OCI-LY3 (cell line): ENCODE measurements around the gene M1AP.

Experiments
- H2AFZ ChIP-seq: fragments of 200-600, 300-600 bp; shearing (Covaris generic); 2 replicates; pipeline ENCODE4 v1.6.0; 2014; ENCODE audit warnings: antibody characterized with exemption, low read depth, low read length
- H3K27ac ChIP-seq: fragments of 200-600, 300-600 bp; sonication (generic); 2 replicates; pipeline ENCODE4 v1.5.1; 2014; ENCODE audit warnings: mild to moderate bottlenecking, low read length, moderate library complexity, mixed read lengths
- H3K27me3 ChIP-seq: fragments of 200-600, 300-600 bp; sonication (generic); 2 replicates; pipeline ENCODE4 v1.6.1; 2014; ENCODE audit warnings: low read depth, low read length, mixed read lengths
- H3K36me3 ChIP-seq: fragments of 200-600, 300-600 bp; sonication (generic); replicated peaks from 2 replicates; pipeline ENCODE3; 2014; ENCODE audit warnings: low read depth, low read length, mixed read lengths
- H3K4me1 ChIP-seq: fragments of 300-600, 200-600 bp; sonication (generic); 2 replicates; pipeline ENCODE4 v1.6.1; 2014; ENCODE audit warnings: low read length, mixed read lengths
- H3K4me2 ChIP-seq: fragments of 200-600, 300-600 bp; sonication (generic); 2 replicates; pipeline ENCODE4 v1.6.1; 2014; ENCODE audit warnings: low read length, mixed read lengths
- H3K4me3 ChIP-seq: fragments of 300-600, 200-600 bp; sonication (generic); 2 replicates; pipeline ENCODE4 v1.5.1; 2014; ENCODE audit warnings: antibody characterized with exemption, mild to moderate bottlenecking, low read length, moderate library complexity
- H3K79me2 ChIP-seq: fragments of 300-600, 200-600 bp; shearing (Covaris generic); 2 replicates; pipeline ENCODE4 v1.6.1; 2014; ENCODE audit warnings: mild to moderate bottlenecking, low read length, mixed read lengths
- H3K9ac ChIP-seq: fragments of 300-600, 200-600 bp; shearing (Covaris generic); 2 replicates; pipeline ENCODE4 v1.6.0; 2014; ENCODE audit warnings: mild to moderate bottlenecking, low read length, moderate library complexity
- H3K9me3 ChIP-seq: fragments of 200-600, 300-600 bp; shearing (Covaris generic); 2 replicates; pipeline ENCODE4 v1.6.1; 2014; ENCODE audit warnings: low read length, mixed read lengths; ENCODE audit not compliant: insufficient read depth
- H4K20me1 ChIP-seq: fragments of 200-600, 300-600 bp; sonication (generic); 2 replicates; pipeline ENCODE4 v1.6.1; 2016; ENCODE audit warnings: low read length, mixed read lengths; ENCODE audit not compliant: insufficient read depth
- CTCF ChIP-seq: fragments of 200-600, 300-600 bp; sonication (generic); IDR thresholded peaks from 2 replicates; pipeline ENCODE4 v1.5.1; 2014; ENCODE audit warnings: antibody characterized with exemption, low read length, low read depth
- EZH2phosphoT487 ChIP-seq: fragments of 200-600 bp; shearing (Covaris generic); IDR thresholded peaks from 2 replicates; pipeline ENCODE4 v1.6.1; 2018; ENCODE audit warnings: antibody characterized with exemption, mixed run types, low read depth

The M1AP gene

GRCh38 chr2:74515981-74516633 is 132.0 kb downstream of the M1AP start:
- Histone ChIP-seq H3K27me3 (no peaks in the 10 kb centered on the region), H3K36me3 (peaks cover 5% of the 10 kb centered on the region), H2AFZ (no peak overlapping the region), H3K4me2 (no peak overlapping the region), H3K9ac (no peak overlapping the region), H3K9me3 (no peaks in the 10 kb centered on the region), H3K4me1 (peaks cover 16% of the 10 kb centered on the region), H4K20me1 (no peaks in the 10 kb centered on the region), H3K4me3 (no peak overlapping the region), H3K27ac (no peak overlapping the region), H3K79me2 (no peaks in the 10 kb centered on the region)
- TF ChIP-seq EZH2phosphoT487 (no peak), CTCF (no peak)

DNA sequence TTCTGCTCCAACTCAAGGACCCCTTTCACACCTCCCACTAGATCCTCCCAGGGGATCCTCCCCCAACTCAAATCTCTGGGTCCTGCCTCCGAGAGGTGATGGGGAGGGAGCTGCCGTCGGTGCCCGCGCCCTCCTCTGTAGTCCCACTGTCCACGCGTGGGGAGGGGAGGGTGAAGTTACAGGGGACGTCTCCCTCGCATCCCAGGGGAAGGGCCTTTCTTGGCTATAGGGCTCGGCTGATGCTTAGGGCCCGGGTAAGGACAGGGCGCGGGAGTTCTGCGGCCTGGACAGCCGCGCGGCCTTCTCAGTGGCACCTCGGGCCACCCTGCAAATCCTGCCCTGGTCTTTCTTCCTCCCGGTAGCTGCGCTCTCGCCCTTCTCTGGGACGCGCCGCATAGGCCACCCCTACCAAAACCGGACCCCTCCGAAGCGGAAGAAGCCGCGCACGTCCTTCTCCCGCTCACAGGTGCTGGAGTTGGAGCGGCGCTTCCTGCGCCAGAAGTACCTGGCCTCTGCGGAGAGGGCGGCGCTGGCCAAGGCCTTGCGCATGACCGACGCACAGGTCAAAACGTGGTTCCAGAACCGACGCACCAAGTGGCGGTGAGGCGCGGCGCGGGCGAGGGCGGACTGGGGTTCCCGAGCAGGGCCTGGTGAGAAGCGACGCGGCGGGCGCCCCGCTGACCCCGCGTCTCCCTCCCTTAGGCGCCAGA is 132.7 kb downstream of the M1AP start:
- Histone ChIP-seq H2AFZ (no peak overlapping the region), H3K27ac (no peak overlapping the region), H3K27me3 (no peaks in the 10 kb centered on the region), H4K20me1 (no peaks in the 10 kb centered on the region), H3K4me3 (peak overlapping the region; percentile 84; the same call in 1 of the 2 replicates), H3K79me2 (no peaks in the 10 kb centered on the region), H3K9me3 (no peaks in the 10 kb centered on the region), H3K4me2 (peak overlapping the region; percentile 81), H3K36me3 (peaks cover 5% of the 10 kb centered on the region), H3K4me1 (peaks cover 11% of the 10 kb centered on the region), H3K9ac (no peak overlapping the region)
- TF ChIP-seq CTCF (no peak), EZH2phosphoT487 (no peak)

DNA sequence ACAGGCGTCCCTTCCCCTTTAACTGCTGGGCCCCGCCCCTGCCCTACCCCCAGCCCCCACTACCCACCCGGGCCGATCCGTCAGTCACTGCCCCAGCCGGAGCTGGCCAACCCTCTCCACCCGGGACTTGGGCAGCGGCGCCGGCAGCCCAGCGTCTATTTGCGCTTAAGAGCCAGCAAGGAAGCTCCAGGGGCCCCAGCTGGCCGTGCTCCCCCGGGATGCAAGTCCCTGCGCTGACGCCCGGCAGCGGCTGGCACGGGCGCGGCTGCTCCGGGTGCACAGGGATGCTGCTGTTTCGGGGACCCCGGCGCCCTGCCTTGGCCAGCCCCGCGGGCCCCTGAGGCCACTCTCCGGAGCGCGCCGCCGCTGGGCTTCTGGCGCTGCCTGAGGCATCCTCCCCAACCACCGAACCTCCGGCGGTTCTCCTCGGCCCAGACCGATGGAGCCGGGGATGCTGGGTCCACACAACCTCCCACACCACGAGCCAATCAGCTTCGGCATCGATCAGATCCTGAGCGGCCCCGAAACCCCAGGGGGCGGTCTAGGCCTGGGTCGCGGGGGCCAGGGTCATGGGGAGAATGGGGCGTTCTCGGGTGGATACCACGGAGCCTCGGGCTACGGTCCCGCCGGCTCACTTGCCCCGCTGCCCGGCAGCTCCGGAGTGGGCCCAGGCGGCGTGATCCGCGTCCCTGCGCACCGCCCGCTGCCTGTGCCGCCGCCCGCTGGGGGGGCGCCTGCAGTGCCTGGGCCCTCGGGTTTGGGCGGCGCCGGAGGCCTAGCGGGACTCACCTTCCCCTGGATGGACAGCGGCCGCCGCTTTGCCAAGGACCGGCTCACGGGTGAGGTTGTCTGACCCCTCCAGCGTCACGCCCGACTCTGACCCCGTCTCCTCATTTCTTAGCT is 133.5 kb downstream of the M1AP start, which contains the start of gene TLX2:
Gene TLX2, plus strand, starts transcription at position 83 of the 903 bp plus-strand sequence. Its CDS starts 357 bp downstream, at position 440.
- H3K36me3 ChIP-seq: peaks cover 4% of the 10 kb centered on the region
- peak within 1 kb of the TSS; percentile 61 for H3K9ac ChIP-seq
- H3K9me3 ChIP-seq: no peaks in the 10 kb centered on the region
- peak within 1 kb of the TSS; percentile 68; the same call in 1 of the 2 replicates for H2AFZ ChIP-seq
- peak within 1 kb of the TSS; percentile 81 for H3K4me2 ChIP-seq
- H3K27ac ChIP-seq: peak within 1 kb of the TSS; percentile 14; the same call in 1 of the 2 replicates
- no peaks in the 10 kb centered on the region for H3K27me3 ChIP-seq
- H3K79me2 ChIP-seq: no peaks in the 10 kb centered on the region
- no peaks in the 10 kb centered on the region for H4K20me1 ChIP-seq
- no peak for TF ChIP-seq EZH2phosphoT487
- TF ChIP-seq CTCF: no peak
- peaks cover 6% of the 10 kb centered on the region for H3K4me1 ChIP-seq
- peak within 1 kb of the TSS; percentile 84 for H3K4me3 ChIP-seq
